ENCODE results near the gene DLEU7.
A peak's percentile ranks its signal among the peaks of the same experiment; 100 is the strongest.

The DLEU7 gene

GRCh38 chr13:50839828-50840227 is 3.7 kb downstream of the DLEU7 start:
- no peak for TF ChIP-seq CTCF (IDR thresholded peaks at IDR 0.05; ENCODE audit: insufficient read depth, low read depth, low read length, missing control alignments)
- no peak for DNase-seq (ENCODE audit: low read depth)
- no peak overlapping the region for H3K4me3 ChIP-seq (ENCODE audit: low read length)

- no peak overlapping the region for H3K4me3 ChIP-seq (ENCODE audit: low read length)
- DNase-seq (ENCODE audit: low read depth): no peak
- no peak for TF ChIP-seq CTCF (IDR thresholded peaks at IDR 0.05; ENCODE audit: insufficient read depth, low read depth, low read length, missing control alignments)
These were observed 4.8 kb downstream of the DLEU7 start for GRCh38 chr13:50838701-50839100.

- no peak for TF ChIP-seq CTCF (IDR thresholded peaks at IDR 0.05; ENCODE audit: insufficient read depth, low read depth, low read length, missing control alignments)
- no peak for DNase-seq (ENCODE audit: low read depth)
- H3K4me3 ChIP-seq (ENCODE audit: low read length): no peak overlapping the region
These were observed 5.5 kb downstream of the DLEU7 start for GRCh38 chr13:50838031-50838430.

- peak; percentile 23 for DNase-seq (ENCODE audit: low read depth)
- TF ChIP-seq CTCF (IDR thresholded peaks at IDR 0.05; ENCODE audit: insufficient read depth, low read depth, low read length, missing control alignments): no peak
- no peak overlapping the region for H3K4me3 ChIP-seq (ENCODE audit: low read length)
These were observed 12.0 kb downstream of the DLEU7 start for GRCh38 chr13:50831512-50831911.

GRCh38 chr13:50829896-50830295 is 13.6 kb downstream of the DLEU7 start:
- no peak for TF ChIP-seq CTCF (IDR thresholded peaks at IDR 0.05; ENCODE audit: insufficient read depth, low read depth, low read length, missing control alignments)
- no peak overlapping the region for H3K4me3 ChIP-seq (ENCODE audit: low read length)
- peak; percentile 74 for DNase-seq (ENCODE audit: low read depth)

- peak; percentile 56 for DNase-seq (ENCODE audit: low read depth)
- no peak for TF ChIP-seq CTCF (IDR thresholded peaks at IDR 0.05; ENCODE audit: insufficient read depth, low read depth, low read length, missing control alignments)
- no peak overlapping the region for H3K4me3 ChIP-seq (ENCODE audit: low read length)
These were observed 14.3 kb downstream of the DLEU7 start for GRCh38 chr13:50829226-50829625.

GRCh38 chr13:50826035-50826434 is 17.5 kb downstream of the DLEU7 start:
- TF ChIP-seq CTCF (IDR thresholded peaks at IDR 0.05; ENCODE audit: insufficient read depth, low read depth, low read length, missing control alignments): no peak
- DNase-seq (ENCODE audit: low read depth): no peak
- no peak overlapping the region for H3K4me3 ChIP-seq (ENCODE audit: low read length)
